ENCODE data around the gene APPL2.
A peak's percentile ranks its signal among the peaks of the same experiment; 100 is the strongest.
"Not testable (repeated sequence)": the region's sequence is repeated elsewhere in the genome, so short reads cannot be mapped to it uniquely, and the experiment has no call there.

APPL2 gene

GRCh38 chr12:105256011-105256410 is 20.0 kb upstream of the APPL2 start:
- DNase-seq, result no peak

GRCh38 chr12:105253866-105254513 is 18.0 kb upstream of the APPL2 start:
- DNase-seq, result no peak

GRCh38 chr12:105252901-105253300 is 16.9 kb upstream of the APPL2 start:
- DNase-seq, result no peak

- DNase-seq, result not testable (repeated sequence)
Observed at GRCh38 chr12:105245776-105246427, 9.9 kb upstream of the APPL2 start.

- DNase-seq, result no peak
Observed at GRCh38 chr12:105245291-105245690, 9.3 kb upstream of the APPL2 start.

GRCh38 chr12:105240228-105240627 is 4.3 kb upstream of the APPL2 start:
- no peak for DNase-seq

- no peak for DNase-seq
Observed at GRCh38 chr12:105239304-105239703, 3.3 kb upstream of the APPL2 start.

- DNase-seq, result no peak
Observed at GRCh38 chr12:105237666-105238065, 1.7 kb upstream of the APPL2 start.

GRCh38 chr12:105235281-105235731 is 668 bp downstream of the APPL2 start:
- peak in 2 of 5 experiments; percentile 1 to 19 for DNase-seq

GRCh38 chr12:105234197-105234596 is 1.8 kb downstream of the APPL2 start:
- DNase-seq, result peak in 1 of 5 experiments; percentile 40

GRCh38 chr12:105233041-105233905 is 2.7 kb downstream of the APPL2 start:
- no peak for DNase-seq

GRCh38 chr12:105231396-105231795 is 4.6 kb downstream of the APPL2 start:
- DNase-seq, result no peak

- DNase-seq, result no peak
Observed at GRCh38 chr12:105229371-105229770, 6.6 kb downstream of the APPL2 start.

- DNase-seq, result no peak
Observed at GRCh38 chr12:105228966-105229365, 7.0 kb downstream of the APPL2 start.

GRCh38 chr12:105228494-105228893 is 7.5 kb downstream of the APPL2 start:
- DNase-seq, result peak in 1 of 5 experiments; percentile 87

- DNase-seq, result peak in 1 of 5 experiments; percentile 13
Observed at GRCh38 chr12:105227879-105228278, 8.1 kb downstream of the APPL2 start.

GRCh38 chr12:105226219-105226618 is 9.8 kb downstream of the APPL2 start:
- DNase-seq, result peak in 2 of 5 experiments; percentile 10 to 64

- DNase-seq, result no peak
Observed at GRCh38 chr12:105225505-105226015, 10.4 kb downstream of the APPL2 start.

- DNase-seq, result no peak
Observed at GRCh38 chr12:105224399-105224798, 11.6 kb downstream of the APPL2 start.

- no peak for DNase-seq
Observed at GRCh38 chr12:105223884-105224283, 12.1 kb downstream of the APPL2 start.

GRCh38 chr12:105223352-105223845 is 12.6 kb downstream of the APPL2 start:
- no peak for DNase-seq

- no peak for DNase-seq
Observed at GRCh38 chr12:105222726-105223351, 13.1 kb downstream of the APPL2 start.

- DNase-seq, result no peak
Observed at GRCh38 chr12:105222284-105222655, 13.7 kb downstream of the APPL2 start.

Data from T-helper 2 cell (primary cell).